HL-60/S4 (cell line): ENCODE data around the gene AGR2.
"Not testable (repeated sequence)": the region's sequence is repeated elsewhere in the genome, so short reads cannot be mapped to it uniquely, and the experiment has no call there.

ENCODE experiments used
- in situ Hi-C: fragments of 300-500 bp; cut with MboI; formaldehyde crosslinking; loops from 2 replicates; pipeline ENCODE4 v1.14.3; 2022; ENCODE audit warnings: low sequenced_read_pairs

AGR2 gene

GRCh38 chr7:16804674-16805439 lies at the start of gene AGR2:
Gene AGR2, minus strand, starts transcription at chr7:16804999. Its CDS starts 3,203 bp downstream, at chr7:16801796.
- in situ Hi-C loops: loop anchor here (5.0 kb wide), 1 partner anchor 112 kb away; no protein-coding TSS in a partner anchor

- in situ Hi-C loops: not testable (repeated sequence)
These were observed 48.4 kb upstream of the AGR2 start for GRCh38 chr7:16853189-16853588.

- in situ Hi-C loops: no loop called here
These were observed 47.0 kb upstream of the AGR2 start for GRCh38 chr7:16851829-16852228.

- in situ Hi-C loops: no loop called here
These were observed 46.0 kb upstream of the AGR2 start for GRCh38 chr7:16850614-16851466.

GRCh38 chr7:16849296-16850148 lies 44.7 kb upstream of the AGR2 start:
- in situ Hi-C loops: no loop called here

- in situ Hi-C loops: no loop called here
These were observed 42.6 kb upstream of the AGR2 start for GRCh38 chr7:16847381-16847860.

GRCh38 chr7:16846601-16847165 lies 41.9 kb upstream of the AGR2 start:
- in situ Hi-C loops: no loop called here

- in situ Hi-C loops: no loop called here
These were observed 40.9 kb upstream of the AGR2 start for GRCh38 chr7:16845746-16846145.

GRCh38 chr7:16841681-16842080 lies 36.9 kb upstream of the AGR2 start:
- in situ Hi-C loops: no loop called here

- in situ Hi-C loops: no loop called here
These were observed 35.3 kb upstream of the AGR2 start for GRCh38 chr7:16840094-16840493.

GRCh38 chr7:16839646-16840045 lies 34.8 kb upstream of the AGR2 start:
- in situ Hi-C loops: no loop called here

- in situ Hi-C loops: no loop called here
These were observed 34.1 kb upstream of the AGR2 start for GRCh38 chr7:16838891-16839290.

- in situ Hi-C loops: no loop called here
These were observed 33.6 kb upstream of the AGR2 start for GRCh38 chr7:16838386-16838785.

- in situ Hi-C loops: no loop called here
These were observed 31.7 kb upstream of the AGR2 start for GRCh38 chr7:16836481-16836880.

- in situ Hi-C loops: no loop called here
These were observed 28.6 kb upstream of the AGR2 start for GRCh38 chr7:16833373-16833772.

- in situ Hi-C loops: no loop called here
These were observed 21.3 kb upstream of the AGR2 start for GRCh38 chr7:16826060-16826459.

- in situ Hi-C loops: no loop called here
These were observed 17.2 kb upstream of the AGR2 start for GRCh38 chr7:16822029-16822428.

GRCh38 chr7:16818732-16819131 lies 13.9 kb upstream of the AGR2 start:
- in situ Hi-C loops: no loop called here

- in situ Hi-C loops: no loop called here
These were observed 12.7 kb upstream of the AGR2 start for GRCh38 chr7:16817536-16817935.

GRCh38 chr7:16816824-16817223 lies 12.0 kb upstream of the AGR2 start:
- in situ Hi-C loops: no loop called here

- in situ Hi-C loops: no loop called here
These were observed 10.2 kb upstream of the AGR2 start for GRCh38 chr7:16815001-16815400.
